ENCODE results near the gene CMIP. TPM values are rescaled to one million over a fixed set of nuclear protein-coding genes. Genes with fewer than 3 reads are reported as not detected.
A peak's percentile ranks its signal among the peaks of the same experiment; 100 is the strongest.
"Not testable (repeated sequence)": the region's sequence is repeated elsewhere in the genome, so short reads cannot be mapped to it uniquely, and the experiment has no call there.

The CMIP gene
- polyA plus RNA-seq, 1 donor from 2014 or later: 15.1 TPM

DNA sequence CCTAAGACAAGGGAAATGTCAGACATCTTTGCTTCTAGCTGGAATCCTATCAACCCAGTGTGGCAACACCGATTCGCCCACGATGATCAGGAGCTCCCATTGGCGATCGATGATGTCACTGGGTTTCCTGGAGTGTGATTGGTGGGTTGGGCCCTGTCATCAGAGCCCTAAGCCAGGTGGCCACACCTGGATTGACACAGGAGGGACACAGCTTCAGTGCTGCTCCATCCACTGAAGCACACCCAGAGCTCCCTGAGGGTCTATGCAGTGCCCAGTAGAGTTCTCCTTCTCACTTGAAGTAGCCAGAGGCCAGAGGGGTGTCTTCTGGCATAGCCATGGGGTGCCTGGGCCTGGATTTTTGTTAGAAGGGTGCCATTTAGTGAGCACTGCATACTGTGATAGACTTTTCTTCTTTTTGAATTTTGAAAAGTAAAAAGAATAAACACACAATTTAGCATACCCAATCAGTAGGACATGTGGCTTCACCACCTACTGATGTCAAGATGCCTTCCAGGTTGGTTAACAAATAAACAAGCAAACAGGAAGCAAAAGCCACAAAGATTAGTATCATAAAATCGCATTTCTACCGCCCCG, 77.6 kb downstream of the CMIP start:
- H3K36me3 ChIP-seq (ENCODE audit: insufficient read depth, low read length): peaks cover 6% of the 10 kb centered on the region
- H3K9ac ChIP-seq (ENCODE audit: low read length): peak overlapping the region; percentile 74
- H3K27me3 ChIP-seq (ENCODE audit: insufficient read depth, low read depth, low read length): no peaks in the 10 kb centered on the region
- H4K20me1 ChIP-seq (ENCODE audit: insufficient read depth): no peaks in the 10 kb centered on the region
- H3K4me3 ChIP-seq (ENCODE audit: low read length): peak overlapping the region; percentile 56
- peak overlapping the region; percentile 99 for H3K27ac ChIP-seq (ENCODE audit: low read length)
- no peaks in the 10 kb centered on the region for H3K9me3 ChIP-seq (ENCODE audit: low read length)
- H3K79me2 ChIP-seq (replicated peaks; ENCODE audit: insufficient read depth, low read length): peaks cover 78% of the 10 kb centered on the region
- H2AFZ ChIP-seq (ENCODE audit: low read depth, low read length): no peak overlapping the region
- H3K4me2 ChIP-seq (ENCODE audit: low read length): no peak overlapping the region
- no peaks in the 10 kb centered on the region for H3K9me2 ChIP-seq (ENCODE audit: insufficient read depth, low read length)
- H3F3A ChIP-seq (ENCODE audit: insufficient read depth, low read length, poor library complexity, severe bottlenecking): peaks cover 4% of the 10 kb centered on the region
- peak; percentile 83 for TF ChIP-seq POLR2AphosphoS5 (IDR thresholded peaks at IDR 0.05)
- no peak for TF ChIP-seq REST (IDR thresholded peaks at IDR 0.05; ENCODE audit: borderline replicate concordance)
- no peak for TF ChIP-seq MXI1 (conservative IDR thresholded peaks at IDR 0.05; ENCODE audit: poor library complexity, severe bottlenecking)
- no peak for TF ChIP-seq TAF1 (IDR thresholded peaks at IDR 0.05; ENCODE audit: low read depth)
- TF ChIP-seq EZH2 (IDR thresholded peaks at IDR 0.05; ENCODE audit: borderline replicate concordance, insufficient read depth, low read length, poor library complexity, severe bottlenecking): no peak
- TF ChIP-seq EP300 (conservative IDR thresholded peaks at IDR 0.05; ENCODE audit: poor library complexity, severe bottlenecking): peak; percentile 14
- no peak for TF ChIP-seq CTCF (IDR thresholded peaks at IDR 0.05; ENCODE audit: poor library complexity, severe bottlenecking)

- H3K9me2 ChIP-seq (ENCODE audit: insufficient read depth, low read length); H3K9me3 ChIP-seq (ENCODE audit: low read length); H3K36me3 ChIP-seq (ENCODE audit: insufficient read depth, low read length); H3F3A ChIP-seq (ENCODE audit: insufficient read depth, low read length, poor library complexity, severe bottlenecking); H2AFZ ChIP-seq (ENCODE audit: low read depth, low read length); H4K20me1 ChIP-seq (ENCODE audit: insufficient read depth); H3K27me3 ChIP-seq (ENCODE audit: insufficient read depth, low read depth, low read length); H3K4me2 ChIP-seq (ENCODE audit: low read length); H3K4me3 ChIP-seq (ENCODE audit: low read length): not testable (repeated sequence)
- peak overlapping the region; percentile 74 for H3K9ac ChIP-seq (ENCODE audit: low read length)
- H3K27ac ChIP-seq (ENCODE audit: low read length): peak overlapping the region; percentile 99
- H3K79me2 ChIP-seq (replicated peaks; ENCODE audit: insufficient read depth, low read length): peaks cover 78% of the 10 kb centered on the region
Measured at GRCh38 chr16:81522851-81523250, 78.2 kb downstream of the CMIP start.

DNA sequence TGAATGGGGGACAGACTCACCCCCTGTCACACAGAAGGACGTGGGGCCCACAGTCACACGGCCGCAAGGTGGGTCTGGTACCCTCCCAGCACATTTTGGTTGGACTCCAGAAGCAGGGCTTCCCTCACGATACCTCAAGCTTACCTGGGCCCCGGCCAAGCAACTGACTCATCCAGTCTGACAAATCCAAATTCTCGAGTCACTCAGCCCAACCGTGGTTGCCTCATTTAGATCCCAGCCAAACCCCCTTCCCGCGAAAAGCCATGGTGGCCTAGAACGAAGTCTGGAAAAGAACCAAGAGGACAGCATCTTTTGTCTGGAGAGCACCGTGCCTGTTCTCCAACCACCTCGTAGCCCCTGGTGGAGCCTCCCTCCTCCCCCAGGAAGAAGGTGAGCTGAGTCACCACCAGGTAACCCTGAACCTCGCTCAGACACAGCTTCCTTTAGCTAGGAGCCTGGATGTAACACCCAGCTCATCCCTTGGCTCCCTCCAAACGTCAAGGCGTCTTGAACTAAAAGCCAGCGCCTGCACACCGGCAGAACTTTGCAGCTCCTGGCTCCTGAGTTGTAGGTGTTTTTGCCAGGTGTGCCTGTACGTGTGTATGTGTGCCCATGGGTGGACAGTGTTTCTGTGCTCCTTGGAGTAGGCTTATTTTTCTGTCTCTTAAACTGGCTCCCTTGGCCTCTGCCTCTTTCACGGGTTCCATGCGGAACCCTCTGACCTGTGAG, 78.9 kb downstream of the CMIP start:
- Histone ChIP-seq H3K4me2 (ENCODE audit: low read length) (no peak overlapping the region), H3K27ac (ENCODE audit: low read length) (peak overlapping the region; percentile 99), H3K9me2 (ENCODE audit: insufficient read depth, low read length) (no peaks in the 10 kb centered on the region), H3K36me3 (ENCODE audit: insufficient read depth, low read length) (no peaks in the 10 kb centered on the region), H3K9ac (ENCODE audit: low read length) (no peak overlapping the region), H3K79me2 (replicated peaks; ENCODE audit: insufficient read depth, low read length) (peaks cover 79% of the 10 kb centered on the region), H2AFZ (ENCODE audit: low read depth, low read length) (no peak overlapping the region), H3K27me3 (ENCODE audit: insufficient read depth, low read depth, low read length) (no peaks in the 10 kb centered on the region), H3K9me3 (ENCODE audit: low read length) (peaks cover 9% of the 10 kb centered on the region), H3F3A (ENCODE audit: insufficient read depth, low read length, poor library complexity, severe bottlenecking) (peaks cover 4% of the 10 kb centered on the region), H4K20me1 (ENCODE audit: insufficient read depth) (no peaks in the 10 kb centered on the region), H3K4me3 (ENCODE audit: low read length) (no peak overlapping the region)
- TF ChIP-seq POLR2AphosphoS5 (IDR thresholded peaks at IDR 0.05): no peak
- TF ChIP-seq MXI1 (conservative IDR thresholded peaks at IDR 0.05; ENCODE audit: poor library complexity, severe bottlenecking): no peak
- no peak for TF ChIP-seq EZH2 (IDR thresholded peaks at IDR 0.05; ENCODE audit: borderline replicate concordance, insufficient read depth, low read length, poor library complexity, severe bottlenecking)
- no peak for TF ChIP-seq TAF1 (IDR thresholded peaks at IDR 0.05; ENCODE audit: low read depth)
- no peak for TF ChIP-seq EP300 (conservative IDR thresholded peaks at IDR 0.05; ENCODE audit: poor library complexity, severe bottlenecking)
- no peak for TF ChIP-seq SMC3 (conservative IDR thresholded peaks at IDR 0.05; ENCODE audit: poor library complexity)
